Measurements from ENCODE around the gene OAS2. TPM values are rescaled to one million over a fixed set of nuclear protein-coding genes. Genes with fewer than 3 reads are reported as not detected.

OAS2 gene
- total and polyA plus RNA-seq, 2 donors (not counting 1 experiment from before 2014, with no cell fraction given), result 2.2 to 3.1 TPM

DNA sequence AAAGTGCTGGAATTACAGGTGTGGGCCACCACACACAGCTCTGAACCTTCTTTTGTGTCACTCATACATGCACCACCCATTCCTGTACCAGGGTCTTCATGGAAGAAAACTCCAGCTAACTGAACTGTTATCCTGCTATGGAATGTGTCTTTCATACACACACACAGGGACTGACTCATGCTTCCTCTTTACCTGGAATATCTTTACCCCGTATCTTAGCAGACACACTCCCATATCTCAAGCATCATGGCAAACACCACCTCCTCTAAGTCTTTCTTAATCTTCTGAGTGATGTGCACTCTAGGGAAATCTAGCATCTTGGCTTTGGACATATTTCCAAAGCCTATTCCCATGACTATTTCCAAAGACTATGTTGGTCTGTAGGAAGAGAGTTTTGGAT lies 43.2 kb downstream of the OAS2 start:
- Histone ChIP-seq H3K79me2 (ENCODE audit: control insufficient read depth, insufficient read depth, low read length) (no peaks in the 10 kb centered on the region), H3K27me3 (ENCODE audit: control insufficient read depth, insufficient read depth, low read length) (no peaks in the 10 kb centered on the region), H3K9ac (ENCODE audit: insufficient read depth, low read length) (no peak overlapping the region), H3K4me3 (replicated peaks in 1 of 4; ENCODE audit: control extremely low read depth in 1 of 4, insufficient read depth in 1 of 4, low read depth in 3 of 4, low read length in 4 of 4) (no peak overlapping the region), H2AFZ (ENCODE audit: low read length) (no peak overlapping the region), H3K4me1 (ENCODE audit: control insufficient read depth, extremely low read depth, insufficient read depth, low read length) (no peaks in the 10 kb centered on the region), H3K4me2 (ENCODE audit: extremely low read depth, insufficient read depth, low read length) (no peak overlapping the region), H3K27ac (ENCODE audit: insufficient read depth, low read length) (no peak overlapping the region), H3K9me3 (ENCODE audit: control insufficient read depth, insufficient read depth, low read depth, low read length) (no peaks in the 10 kb centered on the region), H4K20me1 (ENCODE audit: control insufficient read depth, extremely low read depth, insufficient read depth, low read length) (no peaks in the 10 kb centered on the region), H3K36me3 (ENCODE audit: control insufficient read depth, insufficient read depth, low read length) (no peaks in the 10 kb centered on the region)
- TF ChIP-seq EZH2 (IDR thresholded peaks at IDR 0.05; ENCODE audit: low read length, missing control alignments), result no peak
- TF ChIP-seq, protein P1, sequence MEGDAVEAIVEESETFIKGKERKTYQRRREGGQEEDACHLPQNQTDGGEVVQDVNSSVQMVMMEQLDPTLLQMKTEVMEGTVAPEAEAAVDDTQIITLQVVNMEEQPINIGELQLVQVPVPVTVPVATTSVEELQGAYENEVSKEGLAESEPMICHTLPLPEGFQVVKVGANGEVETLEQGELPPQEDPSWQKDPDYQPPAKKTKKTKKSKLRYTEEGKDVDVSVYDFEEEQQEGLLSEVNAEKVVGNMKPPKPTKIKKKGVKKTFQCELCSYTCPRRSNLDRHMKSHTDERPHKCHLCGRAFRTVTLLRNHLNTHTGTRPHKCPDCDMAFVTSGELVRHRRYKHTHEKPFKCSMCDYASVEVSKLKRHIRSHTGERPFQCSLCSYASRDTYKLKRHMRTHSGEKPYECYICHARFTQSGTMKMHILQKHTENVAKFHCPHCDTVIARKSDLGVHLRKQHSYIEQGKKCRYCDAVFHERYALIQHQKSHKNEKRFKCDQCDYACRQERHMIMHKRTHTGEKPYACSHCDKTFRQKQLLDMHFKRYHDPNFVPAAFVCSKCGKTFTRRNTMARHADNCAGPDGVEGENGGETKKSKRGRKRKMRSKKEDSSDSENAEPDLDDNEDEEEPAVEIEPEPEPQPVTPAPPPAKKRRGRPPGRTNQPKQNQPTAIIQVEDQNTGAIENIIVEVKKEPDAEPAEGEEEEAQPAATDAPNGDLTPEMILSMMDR (conservative IDR thresholded peaks at IDR 0.05 in 1 of 2, IDR thresholded peaks at IDR 0.05 in 1 of 2; ENCODE audit: low read depth in 1 of 2, low read length in 2 of 2), result no peak
- no peak for DNase-seq (ENCODE audit: low read depth in 2 of 2)

DNA sequence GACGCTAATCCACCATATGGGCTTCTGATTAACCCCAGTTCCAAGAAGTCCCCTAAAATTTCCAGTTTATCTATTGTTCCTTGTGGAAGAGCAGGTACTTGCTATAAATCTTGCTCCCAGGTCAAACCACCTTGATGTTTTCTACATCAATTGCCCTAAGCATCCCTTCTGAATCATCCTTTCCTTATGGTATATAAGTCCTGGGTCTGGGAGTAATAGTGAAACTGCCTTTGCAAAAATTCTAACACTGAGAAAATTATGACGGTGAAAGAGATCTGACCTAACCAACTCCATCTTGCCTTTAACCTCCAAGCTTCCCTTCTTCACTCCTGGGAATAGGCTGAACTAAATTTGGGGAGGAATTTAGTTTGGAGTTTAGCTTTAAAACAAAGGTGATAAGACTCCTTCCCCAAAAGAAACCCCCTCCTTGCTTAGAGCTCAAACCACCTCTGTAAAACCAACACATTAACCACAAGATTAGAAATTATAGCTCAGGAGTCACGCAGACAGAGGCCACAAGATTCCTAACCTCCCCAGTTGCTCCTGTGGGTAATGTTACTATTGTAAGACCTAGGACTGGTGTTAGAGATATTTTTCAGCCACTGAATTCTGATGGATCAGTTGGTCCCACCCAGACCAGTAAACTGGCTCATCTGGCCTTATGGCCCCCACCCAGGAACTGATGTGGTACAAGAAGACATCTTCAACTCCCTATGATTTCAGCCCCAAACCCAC lies 44.4 kb downstream of the OAS2 start:
- Histone ChIP-seq H4K20me1 (ENCODE audit: control insufficient read depth, extremely low read depth, insufficient read depth, low read length) (no peaks in the 10 kb centered on the region), H3K27me3 (ENCODE audit: control insufficient read depth, insufficient read depth, low read length) (no peaks in the 10 kb centered on the region), H2AFZ (ENCODE audit: low read length) (no peak overlapping the region), H3K9me3 (ENCODE audit: control insufficient read depth, insufficient read depth, low read depth, low read length) (no peaks in the 10 kb centered on the region), H3K9ac (ENCODE audit: insufficient read depth, low read length) (no peak overlapping the region), H3K79me2 (ENCODE audit: control insufficient read depth, insufficient read depth, low read length) (no peaks in the 10 kb centered on the region), H3K4me2 (ENCODE audit: extremely low read depth, insufficient read depth, low read length) (no peak overlapping the region), H3K27ac (ENCODE audit: insufficient read depth, low read length) (no peak overlapping the region), H3K4me3 (replicated peaks in 1 of 4; ENCODE audit: control extremely low read depth in 1 of 4, insufficient read depth in 1 of 4, low read depth in 3 of 4, low read length in 4 of 4) (no peak overlapping the region), H3K36me3 (ENCODE audit: control insufficient read depth, insufficient read depth, low read length) (no peaks in the 10 kb centered on the region), H3K4me1 (ENCODE audit: control insufficient read depth, extremely low read depth, insufficient read depth, low read length) (no peaks in the 10 kb centered on the region)
- no peak for DNase-seq (ENCODE audit: low read depth in 2 of 2)
- no peak for TF ChIP-seq EZH2 (IDR thresholded peaks at IDR 0.05; ENCODE audit: low read length, missing control alignments)
- TF ChIP-seq, protein P1 (conservative IDR thresholded peaks at IDR 0.05 in 1 of 2, IDR thresholded peaks at IDR 0.05 in 1 of 2; ENCODE audit: low read depth in 1 of 2, low read length in 2 of 2), result no peak

DNA sequence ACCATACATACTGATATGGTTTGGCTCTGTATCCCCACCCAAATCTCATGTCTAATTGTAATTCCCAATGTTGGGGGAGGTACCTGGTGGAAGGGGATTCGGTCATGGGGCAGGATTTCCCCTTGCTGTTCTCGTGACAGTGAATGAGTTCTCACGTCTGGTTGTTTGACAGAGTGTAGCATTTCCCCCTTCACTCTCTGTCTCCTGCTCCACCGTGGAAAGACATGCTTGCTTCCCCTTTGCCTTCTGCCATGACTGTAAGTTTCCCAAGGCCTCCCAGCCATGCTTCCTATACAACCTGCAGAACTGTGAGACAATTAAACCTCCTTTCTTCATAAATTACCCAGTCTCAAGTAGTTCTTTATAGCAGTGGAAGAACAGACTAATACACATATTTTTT lies 49.4 kb downstream of the OAS2 start:
- TF ChIP-seq, protein P1 (conservative IDR thresholded peaks at IDR 0.05 in 1 of 2, IDR thresholded peaks at IDR 0.05 in 1 of 2; ENCODE audit: low read depth in 1 of 2, low read length in 2 of 2), result no peak
- TF ChIP-seq EZH2 (IDR thresholded peaks at IDR 0.05; ENCODE audit: low read length, missing control alignments), result no peak
- H3K36me3 ChIP-seq (ENCODE audit: control insufficient read depth, insufficient read depth, low read length), result no peaks in the 10 kb centered on the region
- H3K27ac ChIP-seq (ENCODE audit: insufficient read depth, low read length), result no peak overlapping the region
- H3K9me3 ChIP-seq (ENCODE audit: control insufficient read depth, insufficient read depth, low read depth, low read length), result no peaks in the 10 kb centered on the region
- H3K79me2 ChIP-seq (ENCODE audit: control insufficient read depth, insufficient read depth, low read length), result no peaks in the 10 kb centered on the region
- H2AFZ ChIP-seq (ENCODE audit: low read length), result no peak overlapping the region
- H3K4me2 ChIP-seq (ENCODE audit: extremely low read depth, insufficient read depth, low read length), result no peak overlapping the region
- no peak for DNase-seq (ENCODE audit: low read depth in 2 of 2)
- H3K4me3 ChIP-seq (replicated peaks in 1 of 4; ENCODE audit: control extremely low read depth in 1 of 4, insufficient read depth in 1 of 4, low read depth in 3 of 4, low read length in 4 of 4), result no peak overlapping the region
- no peaks in the 10 kb centered on the region for H4K20me1 ChIP-seq (ENCODE audit: control insufficient read depth, extremely low read depth, insufficient read depth, low read length)
- H3K4me1 ChIP-seq (ENCODE audit: control insufficient read depth, extremely low read depth, insufficient read depth, low read length), result no peaks in the 10 kb centered on the region
- H3K27me3 ChIP-seq (ENCODE audit: control insufficient read depth, insufficient read depth, low read length), result no peaks in the 10 kb centered on the region
- H3K9ac ChIP-seq (ENCODE audit: insufficient read depth, low read length), result no peak overlapping the region

Data from fibroblast of lung (primary cell).